IPS-18a (cell line): ENCODE measurements around the gene SLC9A7.

Source experiments
- H3K27ac ChIP-seq: one replicate; pipeline ENCODE4 v1.5.1; 2013; ENCODE audit warnings: low read length
- H3K27me3 ChIP-seq: one replicate; pipeline ENCODE4 v1.6.1; 2013; ENCODE audit warnings: mild to moderate bottlenecking, low read length; ENCODE audit not compliant: control insufficient read depth, insufficient read depth
- H3K36me3 ChIP-seq: one replicate; pipeline ENCODE4 v1.6.1; 2013; ENCODE audit warnings: low read depth, low read length; ENCODE audit not compliant: control insufficient read depth
- H3K4me1 ChIP-seq: one replicate; pipeline ENCODE4 v1.6.1; 2013; ENCODE audit warnings: low read depth, low read length; ENCODE audit not compliant: control insufficient read depth
- H3K4me3 ChIP-seq: one replicate; pipeline ENCODE4 v1.5.1; 2013; ENCODE audit warnings: low read length
- H3K9ac ChIP-seq: one replicate; pipeline ENCODE4 v1.6.1; 2013; ENCODE audit warnings: mild to moderate bottlenecking, low read length, moderate library complexity
- H3K9me3 ChIP-seq: one replicate; pipeline ENCODE4 v1.6.1; 2013; ENCODE audit warnings: low read depth, low read length; ENCODE audit not compliant: control insufficient read depth

Gene SLC9A7

DNA sequence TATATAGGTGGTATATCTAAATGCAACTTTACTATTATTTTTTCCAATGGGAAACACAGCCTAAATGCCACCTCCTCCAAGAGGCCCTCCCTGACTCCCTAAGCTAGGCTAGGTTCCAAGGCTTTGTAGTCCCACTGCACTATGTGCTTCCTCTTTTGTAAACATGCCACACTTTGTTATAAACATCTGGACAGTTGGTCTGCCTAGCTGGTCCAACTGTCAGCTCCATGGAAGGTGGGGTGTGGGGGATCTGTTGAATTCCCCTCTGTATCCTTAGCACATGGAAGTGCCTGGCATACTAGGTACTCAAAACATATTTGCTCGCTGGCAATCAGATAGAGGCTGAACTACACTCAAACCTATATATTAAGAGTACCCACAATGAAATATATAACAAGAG lies 63.4 kb downstream of the SLC9A7 start:
- Histone ChIP-seq H3K27me3 (no peaks in the 10 kb centered on the region), H3K4me3 (no peak overlapping the region), H3K36me3 (no peaks in the 10 kb centered on the region), H3K27ac (no peak overlapping the region), H3K9me3 (peaks cover 8% of the 10 kb centered on the region), H3K9ac (no peak overlapping the region), H3K4me1 (peaks cover 3% of the 10 kb centered on the region)

DNA sequence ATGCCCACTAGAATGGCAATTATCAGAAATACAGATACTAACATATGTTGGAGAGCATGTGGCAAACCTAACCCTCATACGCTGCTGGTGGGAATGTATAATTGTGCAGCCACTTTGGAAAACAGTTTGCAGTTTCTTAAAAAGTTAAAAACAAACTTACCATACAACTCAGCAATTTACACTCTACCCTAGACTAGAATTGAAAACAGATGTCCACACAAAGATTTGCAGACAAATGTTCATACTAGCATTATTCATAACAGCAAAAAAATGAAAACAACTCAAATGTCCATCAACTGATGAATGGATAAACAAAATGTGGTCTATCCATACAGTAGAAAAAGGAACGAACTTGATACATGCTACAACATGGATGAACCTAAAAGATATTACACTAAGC lies 64.4 kb downstream of the SLC9A7 start:
- no peak overlapping the region for H3K27ac ChIP-seq
- no peak overlapping the region for H3K9ac ChIP-seq
- peaks cover 4% of the 10 kb centered on the region for H3K9me3 ChIP-seq
- H3K4me1 ChIP-seq = peaks cover 3% of the 10 kb centered on the region
- no peaks in the 10 kb centered on the region for H3K36me3 ChIP-seq
- H3K27me3 ChIP-seq = no peaks in the 10 kb centered on the region
- H3K4me3 ChIP-seq = no peak overlapping the region

DNA sequence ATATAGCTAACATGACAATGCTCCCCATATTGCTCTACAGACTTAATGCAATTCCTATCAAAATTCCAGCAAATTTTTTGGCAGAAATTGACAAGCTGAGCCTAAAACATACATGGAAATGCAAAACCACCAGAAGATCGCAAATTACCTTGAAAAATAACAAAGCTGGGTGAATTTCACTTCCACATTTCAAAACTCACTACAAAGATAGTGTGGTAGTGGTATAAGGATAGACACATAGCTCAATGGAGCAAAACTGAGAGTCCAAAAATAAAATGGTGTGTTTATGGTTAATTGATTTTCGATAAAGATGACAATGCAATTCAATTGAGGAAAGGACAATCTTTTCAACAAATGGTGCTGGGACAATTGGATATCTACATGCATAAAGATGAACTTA lies 65.8 kb downstream of the SLC9A7 start:
- Histone ChIP-seq H3K9ac (no peak overlapping the region), H3K4me3 (no peak overlapping the region), H3K9me3 (peaks cover 4% of the 10 kb centered on the region), H3K36me3 (no peaks in the 10 kb centered on the region), H3K27ac (no peak overlapping the region), H3K27me3 (no peaks in the 10 kb centered on the region), H3K4me1 (no peaks in the 10 kb centered on the region)

DNA sequence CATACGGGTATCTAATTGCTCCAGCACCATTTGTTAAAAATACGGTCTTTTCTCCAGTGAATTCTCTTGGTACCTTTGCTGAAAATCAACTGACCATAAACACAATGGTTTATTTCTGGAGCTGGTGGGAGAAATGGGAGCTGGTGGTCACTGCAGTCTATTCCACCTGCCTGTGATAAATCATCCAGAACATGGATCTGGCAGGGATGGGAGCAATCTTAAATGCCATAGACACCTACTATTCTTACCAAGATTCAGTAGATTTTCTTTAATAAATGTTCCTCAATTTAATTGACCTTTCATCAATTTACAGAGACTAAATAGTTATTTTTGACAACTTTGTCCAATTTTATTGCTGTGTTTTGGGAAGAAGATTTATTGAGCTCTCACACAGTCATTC lies 68.1 kb downstream of the SLC9A7 start:
- no peaks in the 10 kb centered on the region for H3K27me3 ChIP-seq
- H3K36me3 ChIP-seq = no peaks in the 10 kb centered on the region
- no peak overlapping the region for H3K9ac ChIP-seq
- H3K4me3 ChIP-seq = no peak overlapping the region
- peaks cover 7% of the 10 kb centered on the region for H3K9me3 ChIP-seq
- no peaks in the 10 kb centered on the region for H3K4me1 ChIP-seq
- H3K27ac ChIP-seq = no peak overlapping the region

DNA sequence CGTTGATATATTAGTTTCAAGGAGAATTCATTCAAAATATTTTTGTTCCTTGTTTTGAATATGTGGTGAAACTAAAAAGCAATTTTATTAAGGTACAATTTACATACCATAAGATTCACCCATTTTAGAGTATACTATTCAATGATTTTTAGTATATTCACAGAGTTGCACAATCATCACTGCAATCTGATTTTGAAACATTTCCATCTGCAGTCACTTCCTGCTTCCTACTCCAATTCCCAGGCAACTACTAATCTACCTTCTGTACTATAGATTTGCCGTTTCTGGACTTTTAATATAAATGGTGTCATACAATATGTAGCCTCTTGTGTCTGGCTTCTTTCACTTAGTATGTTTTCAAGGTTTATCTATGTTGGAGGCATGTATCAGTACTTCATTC lies 71.3 kb downstream of the SLC9A7 start:
- no peak overlapping the region for H3K9ac ChIP-seq
- H3K36me3 ChIP-seq = no peaks in the 10 kb centered on the region
- no peak overlapping the region for H3K27ac ChIP-seq
- no peaks in the 10 kb centered on the region for H3K27me3 ChIP-seq
- no peaks in the 10 kb centered on the region for H3K4me1 ChIP-seq
- no peak overlapping the region for H3K4me3 ChIP-seq
- peaks cover 8% of the 10 kb centered on the region for H3K9me3 ChIP-seq

DNA sequence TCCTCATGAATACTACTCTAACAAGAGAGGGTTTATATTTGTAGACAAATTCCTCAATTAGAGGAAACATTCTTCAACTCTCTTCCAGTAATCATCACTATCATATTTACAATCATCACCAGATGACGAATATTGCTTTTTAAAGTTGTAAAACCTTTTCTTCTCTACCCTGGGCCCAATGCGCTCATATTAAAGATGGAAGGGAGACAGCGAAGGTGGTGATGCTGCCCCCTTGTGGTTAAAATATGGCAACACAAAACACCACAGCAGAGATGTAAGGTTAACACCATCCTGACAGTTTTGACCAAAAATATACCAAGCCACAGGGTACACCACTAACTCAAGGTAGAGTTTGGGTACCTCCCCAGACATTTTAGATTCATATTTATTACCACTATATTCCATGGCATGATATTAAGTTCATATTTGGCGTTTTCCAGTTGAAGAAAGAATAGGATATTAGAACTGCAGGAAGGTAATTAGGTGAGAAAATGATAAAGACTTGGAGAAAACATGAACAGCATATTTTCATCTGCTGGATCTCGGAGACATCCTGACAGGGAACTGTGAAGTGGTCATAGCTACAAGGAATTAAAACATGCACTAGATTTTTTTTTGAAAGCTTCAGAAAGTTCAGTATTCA lies 72.8 kb downstream of the SLC9A7 start:
- no peak overlapping the region for H3K9ac ChIP-seq
- H3K27me3 ChIP-seq = no peaks in the 10 kb centered on the region
- H3K4me1 ChIP-seq = no peaks in the 10 kb centered on the region
- no peak overlapping the region for H3K4me3 ChIP-seq
- peaks cover 4% of the 10 kb centered on the region for H3K9me3 ChIP-seq
- H3K36me3 ChIP-seq = no peaks in the 10 kb centered on the region
- no peak overlapping the region for H3K27ac ChIP-seq

DNA sequence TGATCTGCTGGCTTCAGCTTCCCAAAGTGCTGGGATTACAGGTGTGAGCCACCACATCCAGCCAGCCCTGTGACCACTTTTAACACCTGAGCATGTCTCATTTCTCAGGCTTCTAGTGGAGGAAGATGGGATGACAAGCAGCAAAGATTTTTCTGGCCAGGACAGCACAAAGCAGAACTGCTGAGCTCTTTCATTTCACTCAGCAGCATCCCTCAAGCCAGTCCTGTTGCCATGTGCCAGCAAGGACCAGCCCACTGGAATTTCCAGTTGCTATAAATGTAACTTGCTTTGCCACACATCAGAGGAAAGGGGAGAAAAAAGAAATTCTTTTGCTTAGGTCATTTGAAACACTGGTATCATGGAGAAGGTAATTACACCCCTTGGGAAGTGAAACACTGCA lies 75.9 kb downstream of the SLC9A7 start:
- H3K27me3 ChIP-seq = no peaks in the 10 kb centered on the region
- H3K9me3 ChIP-seq = peaks cover 4% of the 10 kb centered on the region
- H3K4me3 ChIP-seq = no peak overlapping the region
- no peaks in the 10 kb centered on the region for H3K36me3 ChIP-seq
- no peak overlapping the region for H3K27ac ChIP-seq
- H3K9ac ChIP-seq = no peak overlapping the region
- H3K4me1 ChIP-seq = no peaks in the 10 kb centered on the region

DNA sequence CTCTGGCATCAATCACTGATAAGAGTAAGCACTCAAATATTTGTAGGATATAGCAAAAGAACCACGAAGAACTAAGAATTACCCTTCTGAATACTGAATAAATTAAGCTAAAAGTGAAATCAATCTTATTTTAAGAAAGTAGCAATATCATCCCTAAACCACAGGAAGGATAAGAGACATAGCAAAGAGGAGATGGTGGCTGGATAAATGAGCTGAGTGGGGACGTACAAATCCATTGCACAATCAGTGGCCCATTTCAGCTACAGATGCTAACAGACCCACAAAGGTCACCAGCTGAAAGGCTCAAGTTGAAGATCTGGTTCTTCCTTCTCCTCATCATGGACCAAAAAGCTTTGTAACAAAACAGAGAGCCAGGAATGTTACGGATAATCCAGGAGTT lies 77.1 kb downstream of the SLC9A7 start:
- Histone ChIP-seq H3K27me3 (no peaks in the 10 kb centered on the region), H3K4me1 (no peaks in the 10 kb centered on the region), H3K9ac (no peak overlapping the region), H3K27ac (no peak overlapping the region), H3K36me3 (no peaks in the 10 kb centered on the region), H3K4me3 (no peak overlapping the region), H3K9me3 (peaks cover 10% of the 10 kb centered on the region)

DNA sequence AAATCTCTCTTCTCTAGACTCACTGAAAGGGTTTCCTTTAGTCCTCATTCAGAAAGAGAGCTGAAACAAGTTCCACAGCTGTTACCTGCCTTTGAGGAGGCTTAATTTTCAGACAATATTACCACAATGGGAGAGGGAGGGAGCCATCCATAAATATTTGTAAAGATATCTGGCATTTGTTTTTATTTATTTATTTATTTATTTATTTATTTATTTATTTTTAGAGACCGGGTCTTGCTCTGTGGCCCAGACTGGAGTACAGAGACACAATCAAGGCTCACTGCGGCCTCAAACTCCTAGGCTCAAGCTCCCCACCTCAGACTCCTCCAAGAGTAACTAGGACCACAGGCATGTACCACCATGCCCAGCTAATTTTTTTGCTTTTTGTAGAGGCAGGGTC lies 80.7 kb downstream of the SLC9A7 start:
- Histone ChIP-seq H3K9ac (no peak overlapping the region), H3K9me3 (peaks cover 6% of the 10 kb centered on the region), H3K4me1 (no peaks in the 10 kb centered on the region), H3K27ac (no peak overlapping the region), H3K27me3 (no peaks in the 10 kb centered on the region), H3K36me3 (no peaks in the 10 kb centered on the region), H3K4me3 (no peak overlapping the region)

DNA sequence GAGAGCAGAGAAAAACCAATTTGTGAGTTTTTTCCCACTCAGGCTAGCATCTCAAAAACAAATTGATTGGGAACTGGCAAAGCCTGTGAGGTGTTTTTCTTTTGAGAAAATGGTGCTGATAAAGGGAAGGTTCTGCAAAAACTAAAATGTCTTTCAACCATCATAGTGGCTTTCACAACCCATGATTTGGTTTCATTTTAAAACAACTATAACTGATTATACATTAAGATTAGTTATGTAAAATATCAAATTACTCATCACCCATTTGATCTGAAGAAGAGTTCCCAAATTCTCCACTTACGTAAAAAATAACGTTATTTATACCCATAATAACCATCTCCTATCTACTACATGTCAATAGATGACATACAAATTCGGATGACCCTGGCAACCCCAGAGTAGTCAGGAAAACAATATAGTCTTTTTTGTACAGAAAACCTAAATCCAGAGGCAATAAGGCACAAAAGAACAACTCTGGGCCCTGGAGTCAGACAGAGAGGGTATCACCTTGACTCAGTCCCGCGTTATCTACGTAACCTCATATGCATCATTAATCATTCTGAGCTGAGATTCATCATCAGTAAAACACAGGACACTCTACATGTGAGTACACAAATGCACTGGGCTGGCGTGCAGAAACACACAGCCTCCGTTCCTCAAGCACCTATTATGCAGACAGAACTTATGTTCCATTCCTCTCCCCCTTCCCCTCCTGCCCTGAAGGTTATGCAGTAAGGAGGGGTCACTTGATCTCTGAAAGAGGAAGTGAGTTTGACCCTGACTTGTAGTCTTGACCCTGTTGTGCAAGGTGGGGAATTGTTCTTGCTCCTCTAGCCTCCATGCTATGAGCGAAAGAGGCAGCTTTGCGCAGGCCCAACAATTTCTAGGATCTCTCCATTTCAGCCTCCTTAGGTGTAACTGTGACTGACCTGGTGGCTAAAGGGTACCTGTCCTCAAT lies 82.2 kb downstream of the SLC9A7 start:
- peaks cover 13% of the 10 kb centered on the region for H3K9me3 ChIP-seq
- H3K27me3 ChIP-seq = no peaks in the 10 kb centered on the region
- no peak overlapping the region for H3K9ac ChIP-seq
- H3K4me3 ChIP-seq = no peak overlapping the region
- H3K4me1 ChIP-seq = no peaks in the 10 kb centered on the region
- peaks cover 6% of the 10 kb centered on the region for H3K36me3 ChIP-seq
- no peak overlapping the region for H3K27ac ChIP-seq

DNA sequence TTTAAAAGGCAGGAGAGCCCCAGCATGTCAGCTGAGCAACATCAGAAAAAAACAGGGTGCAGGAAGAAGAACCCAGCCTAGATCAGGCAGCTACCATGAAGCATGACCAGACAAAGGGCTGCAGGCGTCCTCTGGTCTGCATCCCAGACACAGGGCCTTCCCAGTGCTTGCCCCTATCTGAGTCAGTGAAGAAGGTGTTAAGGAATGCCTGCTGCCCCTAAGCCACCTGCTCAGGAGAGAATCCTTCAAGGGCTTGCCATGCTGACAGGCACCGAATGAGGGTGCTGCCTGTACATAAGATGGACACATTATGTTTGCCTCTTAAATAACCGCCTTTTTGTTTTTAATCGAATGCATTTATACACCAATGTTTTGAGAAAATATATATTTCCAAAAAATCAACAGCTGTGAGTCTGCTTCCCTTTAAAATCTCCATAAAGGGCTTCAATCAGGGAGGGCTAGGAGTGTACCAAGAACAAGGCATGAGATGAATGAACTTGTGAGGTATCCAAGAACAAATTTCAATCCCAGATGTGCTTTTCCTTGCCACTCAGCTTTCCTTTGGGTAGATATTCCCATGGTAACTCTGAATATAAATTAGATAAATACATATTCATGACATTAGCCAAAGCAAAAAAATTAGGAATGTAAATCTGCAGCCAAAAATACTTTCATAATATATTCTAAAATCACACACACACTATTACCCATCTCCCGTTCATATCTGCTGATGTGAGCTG lies 85.1 kb downstream of the SLC9A7 start:
- Histone ChIP-seq H3K36me3 (peaks cover 8% of the 10 kb centered on the region), H3K4me1 (no peaks in the 10 kb centered on the region), H3K27ac (no peak overlapping the region), H3K9me3 (peaks cover 16% of the 10 kb centered on the region), H3K9ac (no peak overlapping the region), H3K4me3 (no peak overlapping the region), H3K27me3 (no peaks in the 10 kb centered on the region)
